ENCODE data around the gene ELOVL7. TPM values are rescaled to one million over a fixed set of nuclear protein-coding genes. Genes with fewer than 3 reads are reported as not detected.

Gene ELOVL7
- polyA plus RNA-seq, 1 donor: 77.3 TPM

GRCh38 chr5:60835554-60835953 is 8.5 kb downstream of the ELOVL7 start:
- H3K27ac ChIP-seq (ENCODE audit: low read length): no peak overlapping the region
- WGBS (ENCODE audit: insufficient coverage, low lambda C conversion rate): 80% methylated on average over 1 of the region's 5 CpGs
- H3K36me3 ChIP-seq (ENCODE audit: control insufficient read depth, insufficient read depth, low read length): peaks cover 5% of the 10 kb centered on the region
- no peak overlapping the region for H3K4me3 ChIP-seq (ENCODE audit: low read length)
- no peak for DNase-seq
- H3K9me3 ChIP-seq (ENCODE audit: control insufficient read depth, low read depth, low read length): no peaks in the 10 kb centered on the region
- no peaks in the 10 kb centered on the region for H3K27me3 ChIP-seq (ENCODE audit: control insufficient read depth, insufficient read depth, low read length)
- peaks cover 8% of the 10 kb centered on the region for H3K4me1 ChIP-seq (ENCODE audit: control insufficient read depth, insufficient read depth, low read length)

- no peak overlapping the region for H3K4me3 ChIP-seq (ENCODE audit: low read length)
- H3K27me3 ChIP-seq (ENCODE audit: control insufficient read depth, insufficient read depth, low read length): no peaks in the 10 kb centered on the region
- peak in 1 of 2 donors; percentile 62 for DNase-seq
- H3K27ac ChIP-seq (ENCODE audit: low read length): no peak overlapping the region
- H3K36me3 ChIP-seq (ENCODE audit: control insufficient read depth, insufficient read depth, low read length): peaks cover 5% of the 10 kb centered on the region
- no peaks in the 10 kb centered on the region for H3K9me3 ChIP-seq (ENCODE audit: control insufficient read depth, low read depth, low read length)
- peaks cover 8% of the 10 kb centered on the region for H3K4me1 ChIP-seq (ENCODE audit: control insufficient read depth, insufficient read depth, low read length)
Observed at GRCh38 chr5:60833520-60833919, 10.5 kb downstream of the ELOVL7 start.

GRCh38 chr5:60830581-60831127 is 13.4 kb downstream of the ELOVL7 start:
- no peaks in the 10 kb centered on the region for H3K9me3 ChIP-seq (ENCODE audit: control insufficient read depth, low read depth, low read length)
- H3K27ac ChIP-seq (ENCODE audit: low read length): no peak overlapping the region
- no peak overlapping the region for H3K4me3 ChIP-seq (ENCODE audit: low read length)
- H3K36me3 ChIP-seq (ENCODE audit: control insufficient read depth, insufficient read depth, low read length): peaks cover 2% of the 10 kb centered on the region
- H3K27me3 ChIP-seq (ENCODE audit: control insufficient read depth, insufficient read depth, low read length): no peaks in the 10 kb centered on the region
- no peak for DNase-seq
- H3K4me1 ChIP-seq (ENCODE audit: control insufficient read depth, insufficient read depth, low read length): no peaks in the 10 kb centered on the region

DNA sequence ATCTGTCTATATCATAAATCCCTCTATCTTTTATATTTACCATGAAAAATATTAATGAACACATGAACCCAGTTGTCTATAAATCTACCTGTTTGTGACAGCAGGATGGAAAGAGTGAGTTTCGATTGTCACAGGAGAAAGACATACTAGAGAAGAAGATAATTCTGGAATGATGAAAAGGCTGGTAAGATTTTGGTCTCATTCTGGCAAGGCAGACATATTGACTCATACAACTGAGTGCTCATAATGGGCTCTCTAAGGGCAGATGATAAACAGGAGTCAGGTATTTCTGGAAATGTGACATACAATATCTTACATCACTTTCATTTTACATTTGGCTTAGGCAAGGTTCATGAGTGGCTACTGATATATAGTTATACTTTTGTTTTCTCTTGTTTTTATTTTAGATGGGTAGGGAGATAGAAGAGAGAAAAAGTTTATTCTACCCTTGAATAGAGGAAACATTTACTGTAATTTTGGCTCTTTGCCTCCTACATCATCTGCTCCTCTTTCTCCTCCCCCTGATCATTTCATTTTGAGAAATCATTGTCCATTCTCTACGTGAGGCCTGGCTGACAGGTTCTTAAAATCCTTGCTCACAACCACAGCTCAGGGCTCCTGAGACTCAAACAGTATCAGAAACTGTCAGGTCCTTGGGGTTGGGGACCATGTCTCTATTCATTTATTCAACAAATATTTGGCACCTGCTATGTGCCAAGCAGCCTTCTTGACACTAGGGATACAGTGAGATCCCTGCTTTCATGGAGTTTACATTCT is 14.4 kb downstream of the ELOVL7 start:
- H3K27ac ChIP-seq (ENCODE audit: low read length): no peak overlapping the region
- no peak overlapping the region for H3K4me3 ChIP-seq (ENCODE audit: low read length)
- peaks cover 2% of the 10 kb centered on the region for H3K36me3 ChIP-seq (ENCODE audit: control insufficient read depth, insufficient read depth, low read length)
- no peaks in the 10 kb centered on the region for H3K27me3 ChIP-seq (ENCODE audit: control insufficient read depth, insufficient read depth, low read length)
- WGBS (ENCODE audit: insufficient coverage, low lambda C conversion rate): 100% methylated on average over 1 of the region's 2 CpGs
- no peaks in the 10 kb centered on the region for H3K9me3 ChIP-seq (ENCODE audit: control insufficient read depth, low read depth, low read length)
- H3K4me1 ChIP-seq (ENCODE audit: control insufficient read depth, insufficient read depth, low read length): no peaks in the 10 kb centered on the region
- DNase-seq: no peak

DNA sequence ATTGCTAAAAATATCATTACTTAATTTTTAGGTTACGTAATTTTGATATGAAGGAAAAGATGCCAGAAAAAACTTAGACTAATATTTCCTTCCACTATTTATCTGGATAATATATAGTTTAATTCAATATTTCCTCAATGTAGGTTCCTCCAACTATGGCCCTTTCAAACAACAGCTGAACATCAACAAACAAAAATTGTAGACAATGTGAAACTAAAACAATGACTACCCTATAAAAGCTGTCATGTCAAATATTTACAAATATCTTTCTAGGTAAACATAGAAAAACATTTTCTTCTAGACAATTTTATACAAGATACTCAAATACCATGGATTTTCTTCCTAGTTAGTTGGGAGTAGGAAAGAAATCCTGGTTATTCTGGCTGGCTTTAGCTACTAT is 16.9 kb downstream of the ELOVL7 start:
- Histone ChIP-seq H3K4me3 (ENCODE audit: low read length) (no peak overlapping the region), H3K9me3 (ENCODE audit: control insufficient read depth, low read depth, low read length) (no peaks in the 10 kb centered on the region), H3K4me1 (ENCODE audit: control insufficient read depth, insufficient read depth, low read length) (no peaks in the 10 kb centered on the region), H3K36me3 (ENCODE audit: control insufficient read depth, insufficient read depth, low read length) (peaks cover 5% of the 10 kb centered on the region), H3K27me3 (ENCODE audit: control insufficient read depth, insufficient read depth, low read length) (no peaks in the 10 kb centered on the region), H3K27ac (ENCODE audit: low read length) (no peak overlapping the region)
- WGBS (ENCODE audit: insufficient coverage, low lambda C conversion rate): 100% methylated on average over 1 of the region's 1 CpG
- DNase-seq: no peak

DNA sequence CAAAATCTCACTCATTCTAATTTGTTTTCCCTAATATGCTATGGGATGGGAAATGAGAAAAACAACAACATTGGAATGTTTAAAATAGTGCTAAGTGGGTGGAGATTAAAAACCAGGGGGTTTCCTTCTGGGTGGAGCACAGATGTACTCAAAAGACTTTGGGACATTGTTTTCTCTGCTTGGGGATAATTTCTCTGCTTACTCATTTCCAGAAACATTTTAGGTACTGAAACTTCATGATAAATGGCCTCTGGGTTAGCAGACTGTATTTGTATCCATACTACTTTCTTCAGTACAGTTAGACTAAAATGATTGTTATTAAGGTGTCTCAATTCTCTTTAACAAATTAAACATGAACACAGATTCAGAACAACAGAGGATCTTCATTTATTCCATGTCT is 17.4 kb downstream of the ELOVL7 start:
- Histone ChIP-seq H3K36me3 (ENCODE audit: control insufficient read depth, insufficient read depth, low read length) (peaks cover 5% of the 10 kb centered on the region), H3K27me3 (ENCODE audit: control insufficient read depth, insufficient read depth, low read length) (no peaks in the 10 kb centered on the region), H3K27ac (ENCODE audit: low read length) (no peak overlapping the region), H3K9me3 (ENCODE audit: control insufficient read depth, low read depth, low read length) (no peaks in the 10 kb centered on the region), H3K4me1 (ENCODE audit: control insufficient read depth, insufficient read depth, low read length) (no peaks in the 10 kb centered on the region), H3K4me3 (ENCODE audit: low read length) (no peak overlapping the region)
- DNase-seq: no peak

GRCh38 chr5:60823574-60823973 is 20.5 kb downstream of the ELOVL7 start:
- H3K9me3 ChIP-seq (ENCODE audit: control insufficient read depth, low read depth, low read length): no peaks in the 10 kb centered on the region
- H3K4me1 ChIP-seq (ENCODE audit: control insufficient read depth, insufficient read depth, low read length): no peaks in the 10 kb centered on the region
- H3K27me3 ChIP-seq (ENCODE audit: control insufficient read depth, insufficient read depth, low read length): no peaks in the 10 kb centered on the region
- no peak for DNase-seq
- peaks cover 3% of the 10 kb centered on the region for H3K36me3 ChIP-seq (ENCODE audit: control insufficient read depth, insufficient read depth, low read length)
- no peak overlapping the region for H3K4me3 ChIP-seq (ENCODE audit: low read length)
- WGBS (ENCODE audit: insufficient coverage, low lambda C conversion rate): 92% methylated on average over 1 of the region's 1 CpG
- no peak overlapping the region for H3K27ac ChIP-seq (ENCODE audit: low read length)

GRCh38 chr5:60822285-60822556 is 21.8 kb downstream of the ELOVL7 start:
- 100% methylated on average over 1 of the region's 2 CpGs for WGBS (ENCODE audit: insufficient coverage, low lambda C conversion rate)
- peaks cover 3% of the 10 kb centered on the region for H3K36me3 ChIP-seq (ENCODE audit: control insufficient read depth, insufficient read depth, low read length)

DNA sequence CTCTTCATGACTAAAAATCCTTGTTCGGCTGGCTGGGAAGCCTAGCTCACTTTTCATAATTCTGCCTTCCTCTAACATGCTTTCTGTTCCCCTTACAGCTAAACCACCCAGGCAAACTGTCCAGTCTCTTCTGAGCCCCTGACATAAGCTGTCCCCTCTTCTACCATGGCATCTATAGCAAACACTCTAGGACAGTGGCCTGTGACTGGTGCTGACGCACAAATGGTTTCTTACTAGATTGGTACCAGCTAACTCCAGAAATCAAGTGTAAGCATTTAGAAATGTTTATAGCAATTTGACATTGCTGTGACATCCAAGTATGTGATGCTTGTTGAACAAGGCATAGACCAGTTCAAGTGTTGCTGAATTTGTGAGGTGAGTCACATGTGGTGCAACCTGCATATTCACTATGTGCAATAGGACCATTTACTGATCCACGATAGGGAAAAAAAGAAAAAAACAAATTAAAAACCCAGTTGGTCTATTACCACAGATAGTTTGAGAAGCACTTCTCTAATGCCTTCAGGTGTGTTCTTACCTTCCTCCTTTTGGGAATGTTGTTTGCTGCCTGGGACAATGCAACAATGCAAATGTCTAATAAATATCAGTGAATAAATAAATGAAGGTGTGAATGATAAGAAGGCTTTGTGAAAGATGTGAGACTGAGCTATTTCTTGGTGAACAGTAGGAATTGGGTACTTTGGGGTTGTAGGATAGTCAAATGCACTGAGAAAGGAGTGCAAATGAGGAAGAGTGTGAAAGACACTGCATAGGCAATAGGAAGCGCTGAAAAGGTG is 22.4 kb downstream of the ELOVL7 start:
- no peaks in the 10 kb centered on the region for H3K27me3 ChIP-seq (ENCODE audit: control insufficient read depth, insufficient read depth, low read length)
- DNase-seq: no peak
- H3K27ac ChIP-seq (ENCODE audit: low read length): no peak overlapping the region
- 100% methylated on average over 1 of the region's 4 CpGs for WGBS (ENCODE audit: insufficient coverage, low lambda C conversion rate)
- no peak overlapping the region for H3K4me3 ChIP-seq (ENCODE audit: low read length)
- no peaks in the 10 kb centered on the region for H3K4me1 ChIP-seq (ENCODE audit: control insufficient read depth, insufficient read depth, low read length)
- no peaks in the 10 kb centered on the region for H3K9me3 ChIP-seq (ENCODE audit: control insufficient read depth, low read depth, low read length)
- H3K36me3 ChIP-seq (ENCODE audit: control insufficient read depth, insufficient read depth, low read length): peaks cover 3% of the 10 kb centered on the region

More at GRCh38 chr5:60822285-60822556, 21.8 kb downstream of the ELOVL7 start:
- H3K4me1 ChIP-seq (ENCODE audit: control insufficient read depth, insufficient read depth, low read length): no peaks in the 10 kb centered on the region
- no peaks in the 10 kb centered on the region for H3K27me3 ChIP-seq (ENCODE audit: control insufficient read depth, insufficient read depth, low read length)
- no peak overlapping the region for H3K27ac ChIP-seq (ENCODE audit: low read length)
- H3K4me3 ChIP-seq (ENCODE audit: low read length): no peak overlapping the region
- no peak for DNase-seq
- no peaks in the 10 kb centered on the region for H3K9me3 ChIP-seq (ENCODE audit: control insufficient read depth, low read depth, low read length)

- DNase-seq: no peak
- Histone ChIP-seq H3K27me3 (ENCODE audit: control insufficient read depth, insufficient read depth, low read length) (no peaks in the 10 kb centered on the region), H3K36me3 (ENCODE audit: control insufficient read depth, insufficient read depth, low read length) (peaks cover 3% of the 10 kb centered on the region), H3K27ac (ENCODE audit: low read length) (no peak overlapping the region), H3K9me3 (ENCODE audit: control insufficient read depth, low read depth, low read length) (no peaks in the 10 kb centered on the region), H3K4me1 (ENCODE audit: control insufficient read depth, insufficient read depth, low read length) (no peaks in the 10 kb centered on the region), H3K4me3 (ENCODE audit: low read length) (no peak overlapping the region)
- WGBS (ENCODE audit: insufficient coverage, low lambda C conversion rate): 96% methylated on average over 6 of the region's 9 CpGs
Observed at GRCh38 chr5:60820593-60821487, 23.2 kb downstream of the ELOVL7 start.
